ENCODE data around the gene SLC13A2.
"Not testable (repeated sequence)": the region's sequence is repeated elsewhere in the genome, so short reads cannot be mapped to it uniquely, and the experiment has no call there.

Gene SLC13A2
- total RNA-seq = 0 to 0.19 (median 0) reads per million in 18 experiments

DNA sequence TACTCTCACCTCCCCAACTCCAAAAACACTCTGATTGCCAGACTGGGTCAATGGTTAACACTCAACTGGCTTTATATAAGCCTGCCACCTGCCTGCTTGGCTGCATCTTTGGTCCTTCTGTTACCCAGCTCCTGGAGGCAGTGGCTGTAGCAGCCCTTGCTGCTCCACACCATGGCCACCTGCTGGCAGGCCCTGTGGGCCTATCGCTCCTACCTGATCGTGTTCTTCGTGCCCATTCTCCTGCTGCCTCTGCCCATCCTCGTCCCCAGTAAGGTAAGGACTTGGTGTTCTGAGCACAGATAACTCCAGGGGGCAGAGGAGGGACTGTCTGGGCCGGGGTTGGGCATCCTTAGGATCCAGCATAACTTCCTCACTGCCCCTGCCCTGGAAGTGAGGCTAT lies at the start of gene SLC13A2:
Gene SLC13A2 (plus strand): TSS at position 103 of the 400 bp plus-strand sequence. CDS start 69 bp downstream, at position 172.
- no peak for DNase-seq

DNA sequence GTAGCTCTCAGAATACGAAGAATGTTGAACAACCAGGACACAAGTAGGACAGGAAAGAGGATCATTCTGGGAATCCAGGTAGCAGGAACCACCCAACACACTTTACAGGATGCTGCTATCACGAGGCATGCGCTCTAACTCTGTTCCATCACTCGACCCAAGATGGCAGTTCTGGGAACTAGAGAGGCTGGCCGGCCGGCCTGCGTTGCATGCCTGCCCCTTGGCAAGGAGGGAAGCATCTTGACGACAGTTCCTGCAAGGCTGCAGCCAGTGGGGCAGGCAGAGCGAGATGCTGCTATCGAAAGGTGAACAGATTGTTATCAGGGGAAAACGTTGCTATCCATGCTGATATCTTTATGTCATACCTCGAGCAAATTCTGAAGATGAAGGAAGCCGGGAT lies 48.2 kb upstream of the SLC13A2 start:
- no peak for DNase-seq

DNA sequence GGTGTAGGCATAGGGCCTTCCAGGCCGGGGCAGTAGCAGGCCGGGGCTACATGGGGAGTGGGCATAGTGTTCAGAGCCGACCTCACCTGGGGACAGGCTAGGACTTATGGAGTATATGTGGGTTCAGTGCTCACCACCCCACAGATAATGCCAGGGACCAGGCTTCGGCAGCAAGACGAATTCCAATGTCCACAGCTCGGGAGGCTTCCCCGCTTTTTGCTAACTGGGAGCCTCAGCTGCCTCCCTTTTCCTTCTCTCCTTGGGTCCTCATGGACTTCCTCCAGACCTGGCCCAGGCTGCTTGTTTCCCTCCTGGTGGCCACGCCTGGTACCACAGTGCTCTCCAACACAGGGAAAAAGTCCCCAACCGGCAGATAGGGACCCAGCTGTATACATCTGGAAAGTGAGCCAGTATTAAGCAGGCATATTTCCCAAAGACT lies 47.3 kb upstream of the SLC13A2 start:
- DNase-seq = peak in 1 of 2 donors; percentile 19

DNA sequence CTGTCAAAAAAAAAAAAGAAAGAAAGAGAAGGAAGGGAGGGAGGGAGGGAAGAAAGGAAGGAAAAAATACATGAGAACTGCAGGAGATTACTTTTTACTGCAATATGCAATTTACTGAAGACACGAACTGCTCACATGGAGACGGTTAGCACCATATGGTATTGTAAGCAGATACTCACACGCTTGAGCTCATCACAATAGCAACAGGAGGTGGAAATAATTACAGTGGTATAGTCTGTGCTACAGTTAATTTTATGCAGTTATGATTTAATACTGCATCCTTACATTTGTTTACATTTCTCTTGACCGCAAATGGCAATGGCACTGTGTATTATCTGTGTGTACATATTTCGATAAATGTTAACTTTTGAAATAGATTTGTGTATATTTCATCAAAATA lies 46.1 kb upstream of the SLC13A2 start:
- no peak for DNase-seq

- DNase-seq = not testable (repeated sequence)
Measured at GRCh38 chr17:28427982-28428381, 45.5 kb upstream of the SLC13A2 start.

- no peak for DNase-seq
Measured at GRCh38 chr17:28433721-28434120, 39.7 kb upstream of the SLC13A2 start.

DNA sequence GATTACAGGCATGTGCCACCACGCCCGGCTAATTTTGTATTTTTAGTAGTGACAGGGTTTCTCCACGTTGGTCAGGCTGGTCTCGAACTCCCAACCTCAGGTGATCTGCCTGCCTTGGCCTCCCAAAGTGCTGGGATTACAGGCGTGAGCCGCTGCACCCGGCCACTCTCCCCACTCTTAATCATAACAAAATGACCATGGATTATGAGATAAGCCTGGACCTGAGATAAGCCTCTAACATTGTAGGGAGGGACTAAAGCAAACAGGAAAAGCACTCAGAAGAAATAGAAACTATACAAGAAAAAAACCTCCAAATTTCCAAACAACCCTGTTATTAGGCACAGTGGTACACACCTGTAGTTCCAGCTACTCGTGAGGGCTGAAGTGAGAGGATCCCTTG lies 39.1 kb upstream of the SLC13A2 start:
- DNase-seq = not testable (repeated sequence)

DNA sequence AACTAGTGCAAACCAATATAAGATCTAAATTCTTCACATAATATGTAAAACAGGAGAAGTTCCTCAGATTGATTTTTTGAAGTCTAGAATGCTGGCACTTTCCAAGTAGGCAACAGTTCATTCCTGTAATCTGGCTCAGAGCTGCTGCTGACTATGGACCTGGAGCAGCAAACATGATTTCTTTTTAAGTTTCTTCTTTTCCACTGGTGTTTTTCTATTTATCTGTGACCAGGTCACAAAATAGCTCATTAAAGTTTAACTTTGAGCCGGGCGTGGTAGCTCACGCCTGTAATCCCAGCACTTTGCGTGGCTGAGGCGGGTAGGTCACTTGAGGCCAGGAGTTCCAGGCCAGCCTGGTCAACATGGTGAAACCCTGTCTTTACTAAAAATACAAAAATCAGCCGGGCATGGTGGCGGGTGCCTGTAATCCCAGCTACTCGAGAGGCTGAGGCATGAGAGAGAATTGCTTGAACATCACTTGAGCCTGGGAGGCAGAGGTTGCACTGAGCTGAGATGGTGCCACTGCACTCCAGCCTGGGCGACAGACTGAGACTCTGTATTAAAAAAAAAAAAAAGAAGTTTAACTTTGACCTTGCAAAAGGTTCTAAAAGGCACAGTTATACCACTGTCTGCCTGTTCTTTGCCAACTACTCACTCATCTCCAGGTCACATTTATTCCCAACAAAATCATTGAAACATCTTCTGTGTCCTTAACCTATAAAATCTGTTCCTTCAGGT lies 29.4 kb upstream of the SLC13A2 start:
- DNase-seq = no peak

- no peak for DNase-seq
Measured at GRCh38 chr17:28446716-28447395, 26.6 kb upstream of the SLC13A2 start.

DNA sequence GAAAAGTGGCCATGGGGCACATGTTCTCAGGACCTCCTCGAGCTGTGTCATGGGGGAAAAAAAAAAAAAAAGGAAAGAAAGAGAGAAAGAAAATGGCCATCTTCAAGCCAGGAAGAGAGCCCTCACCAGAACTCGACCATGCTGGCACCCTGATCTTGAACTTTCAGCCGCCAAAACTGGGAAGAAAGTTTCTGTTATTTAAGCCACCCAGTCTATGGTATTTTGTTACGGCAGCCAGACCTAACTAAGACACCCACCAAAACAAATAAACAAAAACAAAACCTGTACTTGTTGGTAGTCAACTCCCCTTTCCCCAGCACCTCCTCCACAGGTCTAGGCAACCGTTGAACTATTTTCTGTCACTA lies 26.1 kb upstream of the SLC13A2 start:
- no peak for DNase-seq

- no peak for DNase-seq
Measured at GRCh38 chr17:28449859-28450258, 23.6 kb upstream of the SLC13A2 start.

- DNase-seq = no peak
Measured at GRCh38 chr17:28457890-28458289, 15.6 kb upstream of the SLC13A2 start.

DNA sequence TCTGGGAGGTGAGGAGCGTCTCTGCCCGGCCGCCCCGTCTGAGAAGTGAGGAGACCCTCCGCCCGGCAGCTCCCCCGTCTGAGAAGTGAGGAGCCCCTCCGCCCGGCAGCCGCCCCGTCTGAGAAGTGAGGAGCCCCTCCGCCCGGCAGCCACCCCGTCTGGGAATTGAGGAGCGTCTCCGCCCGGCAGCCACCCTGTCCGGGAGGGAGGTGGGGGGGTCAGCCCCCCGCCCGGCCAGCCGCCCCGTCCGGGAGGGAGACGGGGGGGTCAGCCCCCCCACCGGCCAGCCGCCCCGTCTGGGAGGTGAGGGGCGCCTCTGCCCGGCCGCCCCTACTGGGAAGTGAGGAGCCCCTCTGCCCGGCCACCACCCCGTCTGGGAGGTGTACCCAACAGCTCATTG lies 14.6 kb upstream of the SLC13A2 start:
- DNase-seq = not testable (repeated sequence)

GRCh38 chr17:28460901-28461300 lies 12.5 kb upstream of the SLC13A2 start:
- DNase-seq = no peak

GRCh38 chr17:28466001-28466400 lies 7.4 kb upstream of the SLC13A2 start:
- no peak for DNase-seq

DNA sequence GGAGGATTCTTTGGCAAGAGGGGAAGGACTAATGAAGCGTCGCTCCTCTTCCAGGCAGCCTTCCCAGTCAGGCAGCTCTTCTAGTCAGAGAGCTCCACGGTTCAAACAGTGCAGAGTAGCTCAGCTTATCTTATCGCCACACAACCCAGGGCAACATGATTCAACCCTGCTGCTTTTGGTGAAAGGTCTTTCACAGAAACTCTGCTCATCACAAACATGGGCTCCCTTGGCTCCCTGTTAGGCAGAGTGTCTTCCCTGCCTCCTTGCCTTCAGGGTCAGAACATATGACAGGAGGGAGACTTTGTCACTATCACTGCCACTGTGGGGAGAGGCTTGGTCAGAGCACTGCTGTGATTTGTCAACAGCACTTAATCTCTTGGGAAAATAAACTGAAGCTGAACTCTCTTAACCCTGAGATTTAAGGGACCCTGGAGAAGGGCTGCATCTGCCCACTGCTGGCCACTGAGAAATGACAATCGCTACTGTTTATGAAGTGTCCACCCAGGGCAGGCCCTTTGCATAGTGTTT lies 6.9 kb upstream of the SLC13A2 start:
- no peak for DNase-seq

DNA sequence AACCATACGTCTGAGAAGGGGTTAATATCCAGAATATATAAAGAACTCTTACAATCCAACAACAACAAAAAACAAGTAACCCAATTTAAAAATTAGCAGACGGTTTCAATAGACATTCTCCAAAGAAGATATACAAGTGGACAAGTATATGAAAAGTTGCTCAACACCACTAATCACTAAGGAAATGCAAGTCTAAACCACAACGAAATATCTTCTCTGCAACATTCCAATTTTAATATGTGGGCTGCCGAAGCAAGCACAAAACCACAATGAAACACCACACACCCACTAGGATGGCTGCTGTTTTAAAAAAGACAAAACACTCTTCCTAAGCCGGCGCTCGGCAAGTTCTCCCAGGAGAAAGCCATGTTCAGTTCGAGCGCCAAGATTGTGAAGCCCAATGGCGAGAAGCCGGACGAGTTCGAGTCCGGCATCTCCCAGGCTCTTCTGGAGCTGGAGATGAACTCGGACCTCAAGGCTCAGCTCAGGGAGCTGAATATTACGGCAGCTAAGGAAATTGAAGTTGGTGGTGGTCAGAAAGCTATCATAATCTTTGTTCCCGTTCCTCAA lies 5.9 kb upstream of the SLC13A2 start:
- peak; percentile 73 to 76 for DNase-seq

- DNase-seq = peak in 1 of 2 donors; percentile 12
Measured at GRCh38 chr17:28468033-28468735, 5.3 kb upstream of the SLC13A2 start.

GRCh38 chr17:28468781-28469180 lies 4.7 kb upstream of the SLC13A2 start:
- DNase-seq = no peak

GRCh38 chr17:28469376-28469775 lies 4.1 kb upstream of the SLC13A2 start:
- DNase-seq = no peak

- DNase-seq = no peak
Measured at GRCh38 chr17:28470266-28470913, 3.1 kb upstream of the SLC13A2 start.

DNA sequence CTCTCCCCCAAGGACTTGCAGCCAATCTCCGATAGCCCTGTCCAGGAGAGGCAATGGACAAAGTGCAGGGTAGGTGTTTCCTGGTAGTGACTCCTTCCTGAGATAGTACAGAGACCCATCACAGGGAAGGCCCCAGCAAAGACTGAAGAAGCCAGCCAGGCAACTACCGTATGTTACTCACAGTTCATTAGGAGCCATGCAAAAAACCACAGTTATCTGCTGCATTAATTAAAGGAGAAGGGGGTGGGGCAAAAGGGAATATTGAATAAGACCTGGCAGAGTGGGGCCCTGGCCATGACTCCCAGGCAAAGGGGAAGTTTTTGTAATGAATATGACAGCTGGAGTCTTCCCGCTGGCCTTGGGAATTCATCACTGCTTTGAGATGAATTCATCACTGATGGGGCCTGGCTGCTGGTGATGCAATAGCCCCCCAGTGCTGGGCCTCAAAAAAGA lies 2.5 kb upstream of the SLC13A2 start:
- no peak for DNase-seq

Measured in inflammatory macrophage (primary cell).